Fibroblast of skin of scalp (primary cell): Measurements from ENCODE around the gene RABL6.
"Not testable (repeated sequence)": the region's sequence is repeated elsewhere in the genome, so short reads cannot be mapped to it uniquely, and the experiment has no call there.

Source experiments
- DNase-seq: peaks from one replicate; pipeline ENCODE4 v3.0.0-alpha.2; 2013

Gene RABL6

DNA sequence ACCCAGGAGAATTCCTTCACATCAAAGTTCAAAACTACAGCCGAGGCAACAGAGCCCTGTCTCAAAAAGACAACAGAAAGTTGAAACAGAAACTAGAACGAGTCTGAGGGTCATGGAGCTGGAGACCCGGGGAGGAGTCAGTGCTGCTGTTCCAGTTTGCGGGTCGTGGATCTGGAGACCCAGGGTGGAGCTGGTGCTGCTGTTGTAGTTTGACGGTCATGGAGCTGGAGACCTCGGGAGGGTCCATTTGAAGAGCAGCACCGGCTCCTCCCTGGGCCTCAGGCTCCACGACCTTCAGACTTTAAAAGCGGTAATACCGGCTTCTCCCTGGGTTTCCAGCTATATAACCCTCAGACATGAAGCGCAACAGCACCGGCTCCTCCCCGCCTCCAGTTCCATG lies 30.4 kb upstream of the RABL6 start:
- no peak for DNase-seq

DNA sequence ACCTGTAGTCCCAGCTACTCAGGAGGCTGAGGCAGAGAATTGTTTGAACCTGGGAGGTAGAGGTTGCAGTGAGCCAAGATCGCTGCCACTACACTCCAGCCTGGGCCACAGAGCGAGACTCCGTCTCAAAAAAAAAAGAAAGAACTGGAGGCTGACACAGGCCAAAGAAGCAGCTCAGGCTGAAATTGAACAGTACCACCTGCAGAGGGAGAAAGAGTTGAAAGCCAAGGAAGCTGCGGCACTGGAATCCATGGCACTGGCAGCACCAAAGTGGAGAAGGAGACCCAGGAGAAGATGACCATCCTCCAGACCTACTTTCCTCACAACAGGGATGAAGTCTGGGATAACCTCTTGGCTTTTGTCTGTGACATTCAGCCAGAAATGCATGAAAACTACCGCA lies 27.9 kb upstream of the RABL6 start:
- no peak for DNase-seq

DNA sequence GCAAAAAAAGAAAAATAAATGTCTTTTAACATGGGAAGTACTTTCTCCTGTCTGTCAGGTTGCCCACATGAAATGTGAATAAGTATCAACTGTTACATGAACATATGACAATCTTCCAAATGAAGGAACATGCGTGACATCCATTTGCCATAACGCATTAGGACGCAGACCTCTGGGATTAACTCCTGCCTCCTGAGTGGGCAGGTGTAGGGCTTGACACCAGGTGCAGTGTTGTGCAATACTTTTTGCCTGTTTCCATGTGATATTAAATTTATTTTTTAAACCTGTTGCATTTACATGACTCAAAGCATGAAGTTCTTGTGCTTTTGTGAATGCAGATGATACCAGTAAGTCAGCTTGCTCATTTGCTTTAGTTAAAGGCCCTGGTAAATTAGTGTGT lies 25.3 kb upstream of the RABL6 start:
- no peak for DNase-seq

DNA sequence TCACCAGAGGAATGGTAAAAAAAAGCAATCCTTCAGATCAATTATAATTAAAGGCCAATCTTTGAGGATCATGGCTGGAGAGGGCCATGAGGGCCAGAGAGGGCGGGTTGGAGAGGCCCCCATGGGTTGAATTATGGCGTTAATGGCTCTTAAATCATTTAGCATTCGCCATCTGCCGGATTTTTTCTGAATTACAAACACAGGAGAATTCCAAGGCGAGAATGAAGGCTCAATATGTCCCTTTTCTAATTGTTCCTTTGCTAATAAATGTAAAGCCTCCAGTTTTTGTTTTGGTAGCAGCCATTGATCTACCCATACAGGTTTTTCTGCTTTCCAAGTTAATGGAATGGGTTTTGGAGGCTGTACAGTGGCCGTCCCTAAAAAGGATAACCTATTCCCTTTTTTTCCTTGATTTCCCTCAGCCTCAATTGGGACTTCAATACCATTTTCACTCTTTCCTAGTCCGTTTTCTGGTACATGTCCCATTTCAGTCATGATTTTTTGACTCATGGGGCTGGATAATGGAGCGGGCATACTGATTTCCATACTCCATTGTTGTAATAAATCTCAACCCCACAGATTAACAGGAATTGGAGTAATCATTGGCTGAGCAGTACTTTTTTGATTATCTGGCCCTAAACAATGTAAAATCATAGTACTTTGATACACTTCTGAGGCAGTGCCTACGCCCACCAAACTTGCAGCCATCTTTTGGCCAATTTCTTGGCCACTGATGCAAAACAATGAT lies 23.3 kb upstream of the RABL6 start:
- no peak for DNase-seq

DNA sequence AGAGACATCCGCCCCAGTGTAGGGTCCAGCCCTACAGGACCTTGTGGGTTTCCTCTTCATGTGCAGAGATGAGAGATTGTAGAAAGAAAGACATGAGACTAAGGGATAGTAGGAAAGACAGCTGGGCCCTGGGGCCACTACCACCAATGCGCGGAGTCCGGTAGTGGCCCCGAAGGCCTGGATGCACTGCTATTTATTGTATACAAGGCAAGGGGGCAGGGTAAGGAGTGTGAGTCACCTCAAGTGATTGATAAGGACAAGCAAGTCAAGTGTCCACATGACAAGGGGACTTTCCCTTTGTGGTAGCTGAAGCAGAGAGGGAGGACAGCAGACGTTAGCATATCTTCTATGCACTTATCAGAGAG lies 22.8 kb upstream of the RABL6 start:
- DNase-seq, result no peak

DNA sequence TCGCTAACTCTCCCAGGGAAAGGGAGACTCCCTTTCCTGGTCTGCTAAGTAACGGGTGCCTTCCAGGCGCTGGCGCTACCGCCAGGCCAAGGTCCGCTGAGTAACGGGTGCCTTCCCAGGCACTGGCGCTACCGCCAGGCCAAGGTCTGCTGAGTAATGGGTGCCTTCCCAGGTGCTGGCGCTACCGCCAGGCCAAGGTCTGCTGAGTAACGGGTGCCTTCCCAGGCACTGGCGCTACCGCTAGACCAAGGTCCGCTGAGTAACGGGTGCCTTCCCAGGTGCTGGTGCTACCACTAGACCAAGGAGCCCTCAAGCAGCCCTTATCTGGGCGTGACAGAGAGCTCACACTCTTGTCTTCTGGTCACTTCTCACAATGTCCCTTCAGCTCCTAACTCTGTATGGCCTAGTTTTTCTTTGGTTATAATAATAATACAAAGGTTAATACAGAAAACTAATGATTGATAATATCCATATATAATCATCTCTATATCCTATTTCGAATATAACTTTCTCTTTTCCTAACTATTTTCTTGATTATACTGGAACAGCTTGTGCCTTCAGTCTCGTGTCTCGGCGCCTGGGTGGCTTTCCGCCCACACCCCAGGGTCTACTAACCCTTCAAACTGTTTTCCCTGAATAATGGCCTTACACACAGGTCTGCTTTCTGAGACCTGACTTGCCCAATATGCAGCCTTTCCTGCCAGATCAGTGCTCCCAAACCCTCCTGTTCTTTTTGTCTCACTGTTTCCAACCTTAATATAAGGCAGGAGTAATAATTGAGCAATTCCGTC lies 22.0 kb upstream of the RABL6 start:
- not testable (repeated sequence) for DNase-seq

DNA sequence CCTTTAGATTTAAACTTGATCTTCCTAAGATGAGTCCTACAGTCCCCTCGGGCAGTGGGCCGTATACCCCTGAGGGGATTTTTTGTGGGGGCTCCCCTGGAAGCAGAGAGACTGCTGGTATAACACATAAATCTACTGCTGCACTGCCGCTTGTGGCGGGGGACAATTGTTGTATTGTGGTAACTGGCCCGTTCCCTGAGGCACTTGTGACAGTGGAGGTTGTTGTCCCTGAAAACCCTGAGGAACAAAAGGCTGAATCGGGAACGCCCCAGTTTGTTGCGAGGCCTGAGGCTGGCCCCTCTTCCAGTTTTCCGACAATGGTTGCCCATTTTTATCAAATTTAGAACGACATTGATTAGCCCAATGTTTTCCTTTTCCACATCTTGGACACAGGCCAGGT lies 21.3 kb upstream of the RABL6 start:
- DNase-seq, result no peak

DNA sequence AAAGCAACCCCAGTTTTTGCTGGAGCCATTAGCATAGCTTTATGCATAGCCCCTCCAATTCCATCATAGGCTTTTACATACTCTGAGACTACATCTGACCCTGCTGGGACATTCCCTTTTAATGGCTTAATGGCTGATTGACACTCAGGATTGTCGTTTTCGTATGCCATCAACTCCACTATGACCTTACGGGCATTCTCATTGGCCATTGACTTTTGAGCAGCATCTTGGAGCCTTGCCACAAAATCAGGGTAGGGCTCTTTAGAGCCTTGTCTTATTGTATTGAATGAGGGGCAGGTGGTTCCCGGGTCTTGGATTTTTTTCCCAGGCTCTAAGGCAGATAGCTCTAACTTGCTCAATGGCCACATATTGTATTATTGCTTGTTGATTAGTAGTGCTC lies 20.8 kb upstream of the RABL6 start:
- not testable (repeated sequence) for DNase-seq

DNA sequence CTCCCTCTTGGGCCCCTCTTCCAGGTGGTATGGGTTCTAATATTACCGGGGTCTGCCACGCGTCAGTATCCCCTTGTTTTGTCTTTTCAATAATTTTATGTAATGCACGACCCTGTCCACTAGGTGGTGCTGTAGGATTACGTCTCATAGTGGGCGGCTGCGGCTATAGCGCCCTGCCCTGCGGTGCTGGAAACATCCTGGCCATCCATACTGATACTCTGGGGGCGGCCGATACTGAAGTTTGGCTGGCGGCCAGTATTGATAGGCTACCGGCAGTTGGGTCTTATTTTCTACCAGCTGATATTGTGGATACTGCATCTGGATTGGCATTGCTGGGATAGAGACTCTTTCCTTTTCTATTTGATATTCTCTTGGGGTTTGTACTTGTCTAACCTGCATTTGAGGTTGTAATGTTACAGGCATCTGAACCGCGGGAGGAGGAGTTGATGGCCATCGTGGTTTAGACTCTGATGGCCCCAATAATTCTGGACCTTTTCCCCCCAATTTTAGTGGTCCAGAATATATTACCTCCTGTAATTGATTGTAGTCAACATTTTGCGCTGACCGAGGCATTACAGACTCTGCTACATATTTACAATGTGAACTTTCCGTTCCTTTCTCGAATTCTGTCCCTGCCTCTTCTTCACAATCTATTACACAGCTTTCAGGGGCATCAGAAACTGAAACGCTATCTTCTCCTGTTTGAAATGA lies 19.9 kb upstream of the RABL6 start:
- peak; percentile 67 for DNase-seq

DNA sequence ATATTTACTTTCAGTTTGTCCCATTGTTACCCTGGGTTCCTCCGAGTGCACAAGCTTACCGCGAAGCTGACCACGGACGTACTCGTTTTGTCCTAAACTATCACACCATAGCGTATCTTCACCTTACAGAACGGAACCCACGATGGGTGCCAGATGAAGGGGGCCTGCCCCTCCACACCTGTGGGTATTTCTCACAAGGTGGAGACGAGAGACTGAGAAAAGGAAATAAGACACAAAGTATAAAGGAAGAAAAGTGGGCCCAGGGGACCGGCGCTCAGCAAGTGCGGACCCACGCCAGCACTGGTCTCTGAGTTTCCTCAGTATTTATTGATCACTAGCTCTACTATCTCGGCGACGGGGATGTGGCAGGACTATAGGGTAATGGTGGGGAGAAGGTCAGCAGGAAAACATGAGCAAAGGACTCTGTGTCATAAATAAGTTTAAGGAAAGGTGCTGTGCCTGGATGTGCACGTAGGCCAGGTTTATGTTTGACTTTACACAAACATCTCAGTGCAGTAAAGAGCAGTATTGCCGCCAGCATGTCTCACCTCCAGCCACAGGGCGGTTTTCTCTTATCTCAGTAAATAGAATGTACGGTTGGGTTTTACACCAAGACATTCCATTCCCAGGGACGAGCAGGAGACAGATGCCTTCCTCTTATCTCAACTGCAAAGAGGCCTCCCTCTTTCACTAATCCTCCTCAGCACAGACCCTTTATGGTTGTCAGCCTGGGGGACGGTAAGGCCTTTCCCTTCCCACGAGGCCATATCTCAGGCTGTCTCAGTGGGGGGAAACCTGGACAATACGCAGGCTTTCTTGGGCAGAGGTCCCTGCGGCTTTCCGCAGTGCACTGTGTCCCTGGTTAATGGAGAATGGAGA lies 18.9 kb upstream of the RABL6 start:
- DNase-seq, result not testable (repeated sequence)

DNA sequence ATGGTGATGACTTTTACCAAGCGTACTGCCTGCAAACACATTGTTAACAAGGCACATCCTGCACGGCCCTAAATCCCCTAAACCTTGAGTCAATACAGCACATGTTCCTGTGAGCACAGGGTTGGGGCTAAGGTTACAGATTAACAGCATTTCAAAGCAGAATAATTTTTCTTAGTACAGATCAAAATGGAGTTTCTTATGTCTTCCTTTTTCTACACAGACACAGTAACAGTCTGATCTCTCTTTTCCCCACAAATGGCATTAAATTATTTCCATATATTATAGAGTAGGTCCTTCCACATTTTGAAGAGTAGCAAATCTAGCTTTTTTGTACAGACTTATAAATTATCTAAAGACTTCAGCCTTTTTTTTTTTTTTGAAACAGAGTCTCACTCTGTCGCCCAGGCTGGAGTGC lies 18.2 kb upstream of the RABL6 start:
- DNase-seq, result no peak

DNA sequence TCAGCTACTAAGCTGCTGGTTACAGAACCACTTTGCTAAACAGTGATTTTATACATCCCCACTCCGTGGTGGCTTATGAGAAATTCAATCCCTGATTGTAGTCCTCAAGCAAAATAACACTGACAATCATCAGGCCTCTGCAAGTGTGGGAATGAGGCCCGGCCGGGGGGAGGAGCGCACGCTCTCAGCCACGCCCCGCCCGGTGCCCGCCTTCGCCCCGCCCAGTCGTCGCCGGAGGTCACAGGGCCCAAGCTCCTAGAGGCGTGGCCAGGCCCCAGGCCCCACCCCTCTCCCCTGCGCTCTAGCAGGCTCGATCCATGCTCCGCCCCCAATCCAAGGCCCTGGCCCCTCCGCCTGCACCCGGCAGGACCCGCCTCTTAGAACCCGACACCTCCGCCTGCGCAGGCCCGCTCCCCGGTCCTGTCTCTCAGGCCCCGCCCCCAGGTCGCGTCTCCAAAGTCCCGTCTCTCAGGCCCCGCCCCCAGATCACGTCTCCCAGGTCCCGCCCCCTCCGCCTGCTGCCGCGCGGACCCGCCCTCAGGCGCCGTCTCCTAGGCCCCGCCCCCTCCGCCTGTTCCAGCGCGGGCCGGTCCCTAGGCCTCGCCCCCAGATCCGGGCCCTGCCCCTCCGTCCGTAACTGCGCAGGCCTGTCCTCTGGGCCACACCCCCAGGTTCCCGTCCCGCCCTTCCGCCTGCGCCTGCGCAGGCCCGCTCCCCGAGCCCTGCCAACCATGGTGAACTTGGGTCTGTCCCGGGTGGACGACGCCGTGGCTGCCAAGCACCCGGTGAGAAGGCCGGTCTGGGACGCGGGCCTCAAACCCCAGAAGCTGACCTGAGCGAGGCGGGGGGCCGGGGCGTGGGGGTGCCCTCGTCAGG lies 16.9 kb upstream of the RABL6 start, which contains the start of gene TMEM141:
Gene TMEM141, plus strand, starts transcription at position 705 of the 876 bp plus-strand sequence. Its CDS starts 27 bp downstream, at position 732.
- peak; percentile 99 for DNase-seq

DNA sequence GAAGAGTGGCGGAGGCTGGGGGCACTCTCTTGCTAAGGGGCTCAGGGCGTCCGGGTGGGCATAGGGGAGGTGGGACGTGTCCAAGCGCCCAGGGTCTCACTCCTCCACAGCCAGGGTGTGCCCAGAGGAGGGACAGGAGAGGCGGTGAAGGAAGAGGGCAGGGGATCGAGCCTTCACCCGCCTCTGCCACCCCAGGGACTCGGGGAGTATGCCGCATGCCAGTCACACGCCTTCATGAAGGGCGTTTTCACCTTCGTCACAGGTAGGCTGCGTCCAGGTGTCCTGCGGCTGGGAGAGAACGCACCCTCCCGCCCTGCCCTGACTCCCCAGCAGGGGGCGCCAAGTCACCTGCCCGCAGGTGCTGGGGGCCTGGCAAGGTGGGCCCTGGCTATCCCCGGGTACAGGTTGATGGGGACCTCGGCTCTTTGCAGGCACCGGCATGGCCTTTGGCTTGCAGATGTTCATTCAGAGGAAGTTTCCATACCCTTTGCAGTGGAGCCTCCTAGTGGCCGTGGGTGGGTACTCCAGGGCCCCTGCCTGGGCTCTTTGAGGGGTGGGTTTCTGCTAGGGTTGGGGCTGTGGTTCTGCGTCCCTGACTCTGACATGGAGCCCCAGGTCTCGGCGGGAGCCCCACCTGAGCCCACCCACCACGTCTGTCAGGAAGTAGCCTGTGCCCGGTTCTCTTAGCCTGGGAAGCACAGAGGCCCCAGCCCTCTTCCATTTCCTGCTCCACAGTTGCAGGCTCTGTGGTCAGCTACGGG lies 16.1 kb upstream of the RABL6 start:
- DNase-seq, result no peak

DNA sequence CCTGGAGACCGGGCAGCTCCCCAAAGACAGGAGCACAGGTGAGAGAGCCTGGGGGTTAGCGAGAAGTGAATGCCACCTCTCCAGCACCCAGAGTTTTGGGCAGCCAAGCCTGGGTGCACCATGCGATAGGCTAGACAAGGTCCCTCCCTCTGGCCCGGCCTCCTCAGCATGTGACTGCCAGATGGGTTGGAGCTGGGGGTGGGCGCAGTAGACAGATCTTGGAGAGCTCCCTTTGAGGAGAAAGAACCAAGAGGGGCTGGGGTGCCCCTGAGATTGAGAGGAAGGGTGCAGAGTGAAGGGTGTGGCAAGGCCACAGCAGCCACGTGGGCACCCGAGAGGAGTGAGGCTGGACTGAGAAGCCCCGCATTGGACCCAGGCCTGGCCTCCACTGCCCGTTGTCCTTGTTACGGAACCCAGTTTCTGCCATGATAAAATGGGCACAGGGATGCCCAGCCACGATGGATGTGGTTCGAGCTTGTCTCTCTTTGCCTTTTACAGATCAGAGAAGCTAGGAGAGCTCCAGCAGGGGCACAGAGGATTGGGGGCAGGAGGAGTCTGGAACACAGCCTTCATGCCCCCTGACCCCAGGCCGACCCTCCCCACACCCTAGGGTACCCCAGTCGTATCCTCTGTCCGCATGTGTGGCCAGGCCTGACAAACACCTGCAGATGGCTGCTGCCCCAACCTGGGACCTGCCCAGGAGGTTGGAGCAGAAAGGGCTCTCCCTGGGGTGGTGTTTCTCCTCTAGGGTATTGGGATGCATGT lies 15.2 kb upstream of the RABL6 start:
- DNase-seq, result no peak

DNA sequence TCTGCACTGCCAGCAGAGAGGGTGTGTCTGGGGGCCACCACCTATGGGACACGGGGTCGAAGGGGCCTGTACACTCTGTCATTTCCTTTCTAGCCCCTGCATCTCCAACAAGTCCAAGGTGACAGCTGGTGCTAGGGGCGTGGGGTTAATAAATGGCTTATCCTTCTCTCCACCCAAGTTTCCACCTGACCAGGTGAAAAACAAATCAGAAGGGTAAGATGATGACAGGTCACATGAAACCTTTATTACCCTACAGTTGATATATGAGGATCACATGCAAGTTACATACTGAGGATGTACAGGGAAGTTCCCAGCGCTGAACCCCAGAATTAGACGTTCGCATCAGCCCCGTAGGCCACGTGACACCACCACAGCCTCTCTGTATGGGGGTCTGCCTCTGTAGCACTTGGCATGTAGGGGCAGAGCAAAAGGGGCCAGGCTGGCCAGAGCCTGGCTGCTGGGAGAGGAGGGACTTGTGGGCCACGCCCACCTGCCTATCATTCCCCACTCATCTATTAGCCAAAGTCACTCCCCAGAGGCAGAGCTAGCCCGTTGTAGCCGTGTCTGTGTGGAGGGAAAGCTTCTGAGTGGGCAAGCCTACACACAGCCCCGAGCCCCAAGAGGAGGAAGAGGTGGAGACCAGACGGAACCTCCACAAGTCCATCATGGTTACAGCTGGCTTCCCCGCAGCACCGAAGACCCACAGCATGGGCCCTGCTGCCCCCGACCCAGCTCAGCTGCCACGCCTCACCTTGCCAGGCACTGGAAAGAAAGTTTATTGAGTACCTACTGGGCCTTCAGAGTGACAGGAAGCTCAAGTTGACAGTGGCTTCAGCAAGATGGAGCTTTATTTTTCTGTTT lies 14.4 kb upstream of the RABL6 start:
- DNase-seq, result no peak

DNA sequence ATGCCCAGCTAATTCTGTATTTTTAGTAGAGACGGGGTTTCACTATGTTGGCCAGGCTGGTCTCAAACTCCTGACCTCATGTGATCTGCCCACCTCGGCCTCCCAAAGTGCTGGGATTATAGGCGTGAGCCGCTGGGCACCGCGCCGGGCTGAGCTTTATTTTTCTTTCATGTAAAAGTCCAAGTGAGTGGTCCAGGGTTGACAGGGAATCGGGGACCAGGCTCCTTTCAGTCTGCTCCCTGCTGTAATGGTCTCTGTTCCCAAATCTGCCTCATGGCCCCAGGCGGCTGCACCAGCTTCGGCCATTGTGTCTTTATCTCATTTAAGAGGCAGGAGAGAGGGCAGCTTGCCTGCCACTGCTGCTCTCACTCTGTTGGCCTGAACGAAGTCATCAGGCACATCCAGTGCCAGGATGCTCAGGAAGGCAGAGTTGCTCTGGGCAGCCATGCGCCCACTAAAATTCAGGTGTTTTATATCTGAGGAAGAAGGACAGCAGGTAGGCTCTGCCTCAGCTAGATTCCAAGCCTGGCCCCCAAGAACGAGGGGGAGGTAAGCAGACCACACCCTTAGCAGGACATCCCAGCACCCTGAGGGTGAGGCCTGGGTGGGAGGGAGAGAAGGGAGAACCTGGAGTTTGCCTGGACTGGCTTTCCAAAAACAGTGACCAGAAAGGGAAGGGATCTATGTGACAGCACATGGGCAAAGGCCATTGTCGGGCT lies 13.3 kb upstream of the RABL6 start:
- DNase-seq, result no peak

DNA sequence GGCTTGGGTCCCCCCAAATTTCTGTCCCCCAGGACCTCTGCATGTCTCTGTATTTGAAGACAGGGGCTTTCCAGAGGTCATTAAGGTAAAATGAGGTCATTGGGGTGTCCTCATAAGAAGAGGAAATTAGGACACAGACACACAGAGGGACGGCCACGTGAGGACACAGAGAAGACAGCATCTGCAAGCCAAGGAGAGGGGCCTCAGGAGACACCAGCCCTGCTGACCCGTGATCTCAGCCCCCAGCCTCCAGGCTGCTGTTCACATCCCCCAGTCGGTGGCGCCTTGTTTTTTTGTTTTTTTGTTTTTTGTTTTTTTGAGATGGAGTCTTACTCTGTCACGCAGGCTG lies 12.8 kb upstream of the RABL6 start:
- DNase-seq, result no peak

DNA sequence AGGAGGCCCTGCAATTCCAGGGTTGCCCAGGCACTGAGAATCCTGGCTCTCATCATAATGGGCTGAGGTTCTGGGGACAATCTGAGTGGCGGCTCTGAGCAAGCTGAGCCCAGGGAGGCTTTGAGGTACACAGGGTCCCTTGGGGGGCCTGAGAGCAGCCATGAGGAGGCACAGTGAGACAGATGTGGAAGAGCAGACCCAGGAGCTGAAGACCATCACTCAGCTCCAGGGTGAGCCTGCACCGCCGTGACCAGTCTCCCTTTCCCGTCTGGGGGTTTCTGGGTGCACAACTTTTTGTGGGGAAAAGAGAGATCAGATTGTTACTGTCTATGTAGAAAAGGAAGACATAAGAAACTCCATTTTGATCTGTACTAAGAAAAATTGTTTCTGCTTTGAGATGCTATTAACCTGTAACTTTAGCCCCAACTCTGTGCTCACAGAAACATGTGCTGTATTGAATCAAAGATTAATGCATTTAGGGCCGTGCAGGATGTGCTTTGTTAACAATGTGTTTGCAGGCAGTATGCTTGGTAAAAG lies 11.4 kb upstream of the RABL6 start, which contains the start of gene CCDC183:
Gene CCDC183, plus strand, starts transcription at position 101 of the 537 bp plus-strand sequence. Its CDS starts 60 bp downstream, at position 161.
- no peak for DNase-seq
